ENCODE measurements around the gene LEP.

DNA sequence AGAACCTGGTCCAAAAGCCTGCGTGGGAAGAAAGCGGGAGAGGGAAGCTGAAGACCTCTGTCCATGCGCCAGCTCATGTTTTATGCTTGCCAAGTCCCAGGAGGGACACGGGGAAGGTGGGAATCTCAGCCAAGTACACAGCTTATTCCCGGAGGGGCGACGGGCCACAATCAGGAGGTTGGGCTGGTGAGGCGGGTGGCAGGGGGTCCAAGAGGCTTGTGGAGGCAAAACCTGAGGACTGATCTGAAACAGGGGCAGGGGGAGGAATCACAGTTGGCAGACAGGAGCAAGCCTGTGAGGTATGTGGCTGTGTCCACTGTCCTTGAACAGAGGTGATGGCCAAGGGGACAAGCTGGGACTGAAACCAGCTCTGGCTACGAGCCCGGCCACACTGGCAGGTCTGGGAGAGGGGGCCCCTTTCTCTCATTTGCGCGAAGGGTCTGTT is 38.0 kb upstream of the LEP start:
- TF ChIP-seq, protein P1, sequence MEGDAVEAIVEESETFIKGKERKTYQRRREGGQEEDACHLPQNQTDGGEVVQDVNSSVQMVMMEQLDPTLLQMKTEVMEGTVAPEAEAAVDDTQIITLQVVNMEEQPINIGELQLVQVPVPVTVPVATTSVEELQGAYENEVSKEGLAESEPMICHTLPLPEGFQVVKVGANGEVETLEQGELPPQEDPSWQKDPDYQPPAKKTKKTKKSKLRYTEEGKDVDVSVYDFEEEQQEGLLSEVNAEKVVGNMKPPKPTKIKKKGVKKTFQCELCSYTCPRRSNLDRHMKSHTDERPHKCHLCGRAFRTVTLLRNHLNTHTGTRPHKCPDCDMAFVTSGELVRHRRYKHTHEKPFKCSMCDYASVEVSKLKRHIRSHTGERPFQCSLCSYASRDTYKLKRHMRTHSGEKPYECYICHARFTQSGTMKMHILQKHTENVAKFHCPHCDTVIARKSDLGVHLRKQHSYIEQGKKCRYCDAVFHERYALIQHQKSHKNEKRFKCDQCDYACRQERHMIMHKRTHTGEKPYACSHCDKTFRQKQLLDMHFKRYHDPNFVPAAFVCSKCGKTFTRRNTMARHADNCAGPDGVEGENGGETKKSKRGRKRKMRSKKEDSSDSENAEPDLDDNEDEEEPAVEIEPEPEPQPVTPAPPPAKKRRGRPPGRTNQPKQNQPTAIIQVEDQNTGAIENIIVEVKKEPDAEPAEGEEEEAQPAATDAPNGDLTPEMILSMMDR (IDR thresholded peaks at IDR 0.05) = no peak
- no peak for TF ChIP-seq POLR2A (IDR thresholded peaks at IDR 0.05)
